Bronchial epithelial cell (primary cell): ENCODE measurements around the gene PAX6. TPM values are rescaled to one million over a fixed set of nuclear protein-coding genes. Genes with fewer than 3 reads are reported as not detected.

Experiments used
- DNase-seq: peaks from one replicate; pipeline ENCODE4 v3.0.0-alpha.2; 2010; ENCODE audit warnings: low read depth
- FAIRE-seq: peaks from 2 replicates; lab custom pipeline; 2011; peaks lifted over from hg19 to GRCh38; lab: Jason Lieb, UNC
- H3K27me3 ChIP-seq: 2 replicates; pipeline ENCODE4 v1.5.1; 2011; ENCODE audit warnings: low read length; ENCODE audit not compliant: control insufficient read depth, insufficient read depth
- H3K36me3 ChIP-seq: 2 replicates; pipeline ENCODE4 v1.5.1; 2011; ENCODE audit warnings: low read length; ENCODE audit not compliant: control insufficient read depth, insufficient read depth
- H3K4me3 ChIP-seq: 2 replicates; pipeline ENCODE4 v1.5.1; 2011; ENCODE audit warnings: mild to moderate bottlenecking, low read depth, low read length, control low read depth
- CTCF ChIP-seq: IDR thresholded peaks from 2 replicates; pipeline ENCODE4 v1.5.1; 2011; ENCODE audit warnings: mild to moderate bottlenecking, moderate library complexity, low read length, control low read depth, inconsistent platforms; ENCODE audit not compliant: insufficient read depth, severe bottlenecking
- total RNA-seq: library from RNA; depleted of rRNA; stranded (reverse); fragments of >200 nt; gene quantifications from 2 replicates; pipeline ENCODE4 v1.2.1, GENCODE V29; 2014

PAX6 gene
- total RNA-seq, 1 donor from 2014 or later: not detected

GRCh38 chr11:31808721-31809540 is 2.2 kb downstream of the PAX6 start:
- peaks cover 91% of the 10 kb centered on the region for H3K27me3 ChIP-seq
- no peak for TF ChIP-seq CTCF
- H3K4me3 ChIP-seq: no peak overlapping the region
- no peak for DNase-seq
- H3K36me3 ChIP-seq: no peaks in the 10 kb centered on the region
- no peak for FAIRE-seq

GRCh38 chr11:31807799-31808667 is 3.1 kb downstream of the PAX6 start:
- DNase-seq: no peak
- peaks cover 92% of the 10 kb centered on the region for H3K27me3 ChIP-seq
- TF ChIP-seq CTCF: no peak

GRCh38 chr11:31806928-31807798 is 4.0 kb downstream of the PAX6 start:
- no peak for FAIRE-seq
- Histone ChIP-seq H3K36me3 (no peaks in the 10 kb centered on the region), H3K27me3 (peaks cover 87% of the 10 kb centered on the region), H3K4me3 (no peak overlapping the region)
- no peak for DNase-seq
- TF ChIP-seq CTCF: no peak

More at GRCh38 chr11:31807799-31808667, 3.1 kb downstream of the PAX6 start:
- H3K4me3 ChIP-seq: no peak overlapping the region
- no peaks in the 10 kb centered on the region for H3K36me3 ChIP-seq
- no peak for FAIRE-seq

GRCh38 chr11:31806186-31806927 is 4.8 kb downstream of the PAX6 start:
- H3K27me3 ChIP-seq: peaks cover 85% of the 10 kb centered on the region
- no peak for TF ChIP-seq CTCF
- no peak overlapping the region for H3K4me3 ChIP-seq
- FAIRE-seq (no peak), DNase-seq (no peak)
- no peaks in the 10 kb centered on the region for H3K36me3 ChIP-seq
